Upper lobe of right lung (tissue), 1 donor: ENCODE measurements around the gene CGB7. TPM values are rescaled to one million over a fixed set of nuclear protein-coding genes. Genes with fewer than 3 reads are reported as not detected.

Source experiments
- ATAC-seq: fragments of 200-7000 bp; cut with Tn5 transposase; one replicate; pipeline ENCODE4 v1.9.1; 2020; ENCODE audit warnings: mild to moderate bottlenecking, moderate library complexity
- DNase-seq: peaks from one replicate; pipeline ENCODE4 v3.0.0-alpha.2; 2020
- H3K27ac ChIP-seq: fragments of 200-600 bp; one replicate; pipeline ENCODE4 v1.8.0; 2022
- H3K27me3 ChIP-seq: fragments of 200-600 bp; one replicate; pipeline ENCODE4 v1.8.0; 2022; ENCODE audit warnings: mild to moderate bottlenecking
- H3K36me3 ChIP-seq: fragments of 200-600 bp; one replicate; pipeline ENCODE4 v1.8.0; 2022
- H3K4me1 ChIP-seq: fragments of 200-600 bp; one replicate; pipeline ENCODE4 v1.8.0; 2022
- H3K4me3 ChIP-seq: fragments of 200-600 bp; one replicate; pipeline ENCODE4 v1.8.0; 2022; ENCODE audit warnings: mild to moderate bottlenecking
- H3K9me3 ChIP-seq: fragments of 200-600 bp; one replicate; pipeline ENCODE4 v1.8.0; 2022
- CTCF ChIP-seq: fragments of 200-600 bp; IDR thresholded peaks from one replicate; pipeline ENCODE4 v1.8.0; 2022; ENCODE audit warnings: antibody characterized with exemption
- intact Hi-C: fragments of 100-400 bp; cut with DNase I; formaldehyde crosslinking; loops from one replicate; pipeline ENCODE4 v1.11.0; 2022
- total RNA-seq: library from RNA; stranded (reverse); fragmentation: NEBNext Ultra II Directional; extraction: Animal tissue kit (Norgen Biotek cat#: 25700); gene quantifications from one replicate; pipeline ENCODE4 v1.2.1, GENCODE V29; 2021
- donor health status: DM: no; HTN: yes; CAD: no; lungs with severe emphysema.

The CGB7 gene
- total RNA-seq, 1 donor from 2014 or later: 0.43 TPM

DNA sequence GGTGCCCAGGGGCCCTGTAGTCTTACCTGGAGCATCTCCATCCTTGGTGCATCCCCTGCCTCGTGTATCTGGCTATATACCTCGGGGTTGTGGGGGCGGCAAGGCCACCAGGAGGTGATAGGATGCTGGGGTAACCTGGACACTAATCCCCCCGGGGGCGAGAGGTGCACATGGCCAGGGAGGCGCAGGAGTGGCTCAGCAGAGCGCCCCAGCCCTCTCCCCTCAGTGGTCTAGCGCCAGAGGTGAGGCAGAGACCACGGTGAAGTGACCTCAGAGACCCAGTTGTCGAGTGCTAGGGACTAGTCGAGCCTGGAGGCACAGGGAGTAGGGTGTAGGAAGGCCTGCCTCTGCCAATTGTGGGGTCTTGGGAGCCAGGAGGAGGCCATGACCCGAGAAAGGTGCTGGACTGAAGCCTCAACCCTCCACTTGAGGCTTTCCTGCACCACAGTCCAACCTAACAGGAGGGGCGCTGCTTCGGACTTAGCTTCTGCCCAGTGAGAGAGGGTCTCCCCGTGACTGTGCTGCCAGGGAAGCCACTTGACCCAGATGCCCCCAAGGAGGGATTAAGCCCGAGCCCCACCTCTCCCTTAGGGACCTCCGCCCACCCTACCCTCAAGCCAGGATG, 40.4 kb downstream of the CGB7 start, which contains the start of gene LHB:
LHB (minus strand) TSS at position 51 of the 625 bp plus-strand sequence; CDS start at position 41, 10 bp downstream.
- TF ChIP-seq CTCF: no peak
- DNase-seq (no peak), ATAC-seq (no peak)
- intact Hi-C loops: no loop called here
- peaks cover 26% of the 10 kb centered on the region for H3K4me1 ChIP-seq
- H3K9me3 ChIP-seq: no peaks in the 10 kb centered on the region
- H3K4me3 ChIP-seq: peak within 1 kb of the TSS; percentile 54
- no peak within 1 kb of the TSS for H3K27ac ChIP-seq
- H3K36me3 ChIP-seq: peaks cover 9% of the 10 kb centered on the region
- no peaks in the 10 kb centered on the region for H3K27me3 ChIP-seq

DNA sequence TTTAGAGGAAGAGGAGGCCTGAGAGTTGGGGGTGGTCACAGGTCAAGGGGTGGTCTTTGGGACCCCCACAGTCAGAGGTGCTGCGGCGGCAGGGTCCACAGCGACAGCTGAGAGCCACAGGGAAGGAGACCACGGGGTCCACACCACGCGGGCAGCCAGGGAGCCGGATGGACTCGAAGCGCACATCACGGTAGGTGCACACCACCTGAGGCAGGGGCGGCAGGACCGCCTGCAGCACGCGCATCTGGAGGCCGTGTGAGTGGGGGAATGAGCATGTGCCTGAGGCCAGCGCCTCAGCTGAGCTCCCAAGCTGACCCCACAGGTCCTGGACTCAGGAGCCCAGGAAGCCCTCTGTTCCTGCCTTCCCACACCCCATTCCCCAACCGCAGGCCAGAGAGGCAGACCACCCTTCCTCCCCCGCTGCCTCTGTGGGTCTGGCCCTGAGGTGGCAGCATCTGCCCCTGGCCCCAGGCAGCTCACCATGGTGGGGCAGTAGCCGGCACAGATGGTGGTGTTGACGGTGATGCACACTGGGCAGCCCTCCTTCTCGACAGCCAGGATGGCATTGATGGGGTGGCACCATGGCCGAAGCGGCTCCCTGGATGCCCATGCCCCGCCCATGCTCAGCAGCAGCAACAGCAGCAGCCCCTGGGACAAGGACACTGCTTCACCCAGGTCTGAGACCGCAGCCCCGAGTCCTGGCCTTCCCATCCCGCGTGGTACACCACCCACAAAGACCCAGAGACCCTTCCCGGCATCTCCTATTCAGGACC, 41.3 kb downstream of the CGB7 start:
- intact Hi-C loops: no loop called here

GRCh38 chr19:49014870-49015255, 42.7 kb downstream of the CGB7 start:
- Histone ChIP-seq H3K4me1 (peaks cover 26% of the 10 kb centered on the region), H3K4me3 (no peak overlapping the region), H3K36me3 (peaks cover 28% of the 10 kb centered on the region), H3K9me3 (no peaks in the 10 kb centered on the region), H3K27me3 (no peaks in the 10 kb centered on the region), H3K27ac (no peak overlapping the region)
- no peak for DNase-seq
- no peak for ATAC-seq
- intact Hi-C loops: no loop called here
- no peak for TF ChIP-seq CTCF

More for the DNA sequence above, 41.3 kb downstream of the CGB7 start:
- ATAC-seq (no peak), DNase-seq (no peak)
- H3K4me3 ChIP-seq: no peak overlapping the region
- H3K9me3 ChIP-seq: no peaks in the 10 kb centered on the region
- H3K4me1 ChIP-seq: peaks cover 26% of the 10 kb centered on the region
- H3K36me3 ChIP-seq: peaks cover 17% of the 10 kb centered on the region
- no peak for TF ChIP-seq CTCF
- no peaks in the 10 kb centered on the region for H3K27me3 ChIP-seq
- H3K27ac ChIP-seq: no peak overlapping the region

- no peak overlapping the region for H3K4me3 ChIP-seq
- peaks cover 33% of the 10 kb centered on the region for H3K36me3 ChIP-seq
- TF ChIP-seq CTCF: no peak
- no peak overlapping the region for H3K27ac ChIP-seq
- ATAC-seq: no peak
- intact Hi-C loops: no loop called here
- H3K4me1 ChIP-seq: peaks cover 21% of the 10 kb centered on the region
- no peaks in the 10 kb centered on the region for H3K27me3 ChIP-seq
- DNase-seq: no peak
- no peaks in the 10 kb centered on the region for H3K9me3 ChIP-seq
Measured at GRCh38 chr19:49014123-49014869, 43.3 kb downstream of the CGB7 start.

DNA sequence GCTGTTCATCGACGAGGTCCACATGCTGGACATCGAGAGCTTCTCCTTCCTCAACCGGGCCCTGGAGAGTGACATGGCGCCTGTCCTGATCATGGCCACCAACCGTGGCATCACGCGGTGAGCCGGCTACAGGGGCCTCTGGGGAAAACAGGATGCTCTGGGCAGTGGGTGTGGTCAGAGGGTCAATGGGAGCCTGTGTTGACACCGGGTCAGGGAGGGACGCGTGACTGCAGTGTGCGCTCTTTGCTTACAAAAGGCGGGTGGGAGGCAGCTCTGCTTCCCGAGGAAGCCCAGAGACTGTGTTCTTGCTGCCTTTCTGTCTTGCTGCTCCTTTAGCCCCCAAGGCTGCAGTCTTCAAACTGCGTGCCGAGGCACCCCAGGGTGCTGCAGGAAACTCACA, 46.4 kb downstream of the CGB7 start:
- Histone ChIP-seq H3K9me3 (no peaks in the 10 kb centered on the region), H3K27ac (no peak overlapping the region), H3K27me3 (no peaks in the 10 kb centered on the region), H3K36me3 (peaks cover 54% of the 10 kb centered on the region), H3K4me3 (no peak overlapping the region), H3K4me1 (no peaks in the 10 kb centered on the region)
- intact Hi-C loops: no loop called here
- no peak for TF ChIP-seq CTCF
- DNase-seq: no peak
- no peak for ATAC-seq
